Femur (tissue), 1 donor: ENCODE results near the gene GPD1.

Source experiments
- DNase-seq: peaks from one replicate; pipeline ENCODE4 v3.0.0-alpha.2; 2017

The GPD1 gene

DNA sequence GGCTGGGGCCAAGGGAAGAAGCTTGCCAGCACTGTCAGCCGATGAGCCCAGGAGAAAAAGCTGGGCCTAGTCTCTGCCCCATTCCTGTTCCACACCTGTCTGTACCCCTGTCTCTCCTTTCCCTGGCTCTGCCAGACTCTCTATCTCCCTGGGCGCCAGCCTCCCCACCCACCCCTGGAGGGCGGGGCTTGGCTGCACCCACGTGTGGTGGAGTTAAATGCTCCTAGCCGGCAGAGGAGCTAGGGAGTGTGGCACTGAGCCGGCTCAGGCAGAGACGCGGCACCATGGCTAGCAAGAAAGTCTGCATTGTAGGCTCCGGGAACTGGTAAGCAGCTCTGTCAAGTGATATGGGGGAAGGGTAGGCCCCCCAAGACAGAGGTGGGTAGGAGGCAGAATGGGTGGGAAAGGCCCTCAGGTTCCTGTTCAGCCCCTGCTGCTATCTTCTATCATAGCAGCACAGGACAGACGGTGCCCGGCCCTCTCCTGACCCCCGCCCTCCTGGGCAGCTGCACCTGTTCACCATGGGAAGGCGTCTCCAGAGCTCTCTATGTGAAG lies at the start of gene GPD1:
Gene GPD1 (plus strand): TSS at position 242 of the 555 bp plus-strand sequence. CDS start 43 bp downstream, at position 285.
- DNase-seq, result peak; percentile 61

DNA sequence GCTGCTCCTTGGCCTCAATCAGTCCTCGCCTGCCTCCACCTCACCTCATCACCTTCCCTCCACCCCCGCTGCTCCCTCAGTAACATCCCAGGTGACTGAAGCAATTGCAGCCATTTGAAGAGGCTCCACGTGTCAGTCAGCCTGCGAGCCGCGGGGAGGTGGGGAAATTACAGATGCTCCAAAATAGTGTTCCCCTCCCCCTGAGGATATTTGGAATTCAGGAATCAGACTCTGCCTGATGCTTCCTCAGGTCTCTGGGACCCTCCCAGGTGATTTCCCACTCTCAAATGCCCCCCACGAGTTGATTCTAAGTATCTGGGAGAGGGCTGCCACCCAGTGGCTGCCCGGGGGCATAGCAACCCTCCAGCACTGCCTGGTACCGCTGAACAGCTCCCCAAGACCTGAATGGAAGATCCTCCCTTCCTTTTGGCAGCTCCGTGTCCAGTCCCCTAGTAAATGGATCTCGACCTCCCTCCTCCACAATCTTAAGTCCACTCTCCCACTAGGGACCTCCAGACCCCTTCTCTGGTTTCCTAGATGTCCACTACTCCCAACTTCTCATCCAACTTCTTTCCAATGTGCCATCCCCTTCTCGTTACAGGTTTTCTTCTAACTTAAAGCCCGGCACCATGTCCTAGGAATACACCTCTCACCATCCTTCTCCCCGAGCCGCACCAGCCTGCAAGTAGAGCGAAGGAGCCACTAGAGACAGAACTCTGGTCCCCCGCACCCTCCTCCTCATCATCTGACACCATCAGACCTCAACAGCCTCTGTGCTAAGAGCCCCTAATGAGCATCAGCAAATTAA lies 47.8 kb upstream of the GPD1 start:
- peak; percentile 62 for DNase-seq

DNA sequence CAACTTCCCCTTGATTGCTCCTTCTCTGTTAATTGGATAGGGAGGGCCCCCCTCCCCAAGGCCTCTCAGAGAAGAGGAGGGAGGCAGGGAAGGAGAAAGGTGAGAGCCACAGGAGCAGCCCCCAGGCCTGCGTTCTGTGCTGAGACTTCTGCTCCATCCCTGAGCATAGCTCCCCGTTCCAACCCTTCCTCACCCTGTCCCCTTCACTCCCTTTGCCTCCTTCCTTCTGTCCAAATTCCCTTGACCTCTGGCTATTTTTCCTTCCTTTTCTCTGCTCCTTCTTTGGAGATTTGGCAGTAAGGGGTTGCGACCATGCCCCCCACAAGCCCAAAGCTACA lies 47.2 kb upstream of the GPD1 start:
- DNase-seq, result no peak

DNA sequence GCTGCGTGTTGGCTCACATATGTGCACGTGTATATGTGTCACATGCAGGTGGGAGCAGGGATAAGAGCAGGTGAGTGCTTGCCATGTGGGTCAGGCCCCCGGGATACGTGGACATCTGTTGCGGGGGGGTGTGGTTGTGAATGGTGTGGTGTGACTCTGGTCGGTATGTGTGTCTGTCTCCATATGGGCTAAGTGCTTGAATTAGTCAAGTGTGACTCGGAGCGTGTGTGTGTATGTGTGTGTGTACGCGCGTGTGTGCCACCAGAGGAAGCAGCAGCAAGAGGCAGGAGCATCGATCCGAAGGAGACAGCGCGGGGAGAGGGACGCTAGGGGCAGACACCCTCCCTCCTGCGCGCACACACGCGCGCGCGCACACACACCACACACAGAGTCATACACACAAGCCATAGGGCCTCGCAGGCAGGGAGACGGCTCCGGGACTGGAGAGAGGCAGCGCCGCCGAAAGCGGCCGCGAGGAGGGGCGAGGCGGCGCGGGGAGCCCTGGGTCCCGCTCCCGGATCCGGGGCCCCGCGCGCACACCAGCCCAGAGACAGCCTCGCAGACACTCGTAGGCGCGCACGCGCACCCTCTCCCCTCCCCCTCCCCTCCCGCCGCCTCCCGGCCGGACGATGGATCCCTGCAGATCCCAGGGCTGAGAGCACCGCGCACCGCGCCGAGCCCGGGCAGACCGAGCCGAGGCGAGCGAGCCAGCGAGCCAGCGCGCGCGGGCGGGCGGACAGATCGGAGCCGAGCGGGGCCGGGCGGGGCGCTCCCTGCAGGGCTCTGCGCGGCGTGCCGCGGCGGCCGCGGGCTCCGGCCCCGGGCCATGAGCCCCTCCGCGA lies 46.6 kb upstream of the GPD1 start, which contains the start of gene ASIC1:
Gene ASIC1 (plus strand): TSS at position 597 of the 842 bp plus-strand sequence. CDS start 1,171 bp downstream, outside the sequence.
- DNase-seq, result peak; percentile 85

DNA sequence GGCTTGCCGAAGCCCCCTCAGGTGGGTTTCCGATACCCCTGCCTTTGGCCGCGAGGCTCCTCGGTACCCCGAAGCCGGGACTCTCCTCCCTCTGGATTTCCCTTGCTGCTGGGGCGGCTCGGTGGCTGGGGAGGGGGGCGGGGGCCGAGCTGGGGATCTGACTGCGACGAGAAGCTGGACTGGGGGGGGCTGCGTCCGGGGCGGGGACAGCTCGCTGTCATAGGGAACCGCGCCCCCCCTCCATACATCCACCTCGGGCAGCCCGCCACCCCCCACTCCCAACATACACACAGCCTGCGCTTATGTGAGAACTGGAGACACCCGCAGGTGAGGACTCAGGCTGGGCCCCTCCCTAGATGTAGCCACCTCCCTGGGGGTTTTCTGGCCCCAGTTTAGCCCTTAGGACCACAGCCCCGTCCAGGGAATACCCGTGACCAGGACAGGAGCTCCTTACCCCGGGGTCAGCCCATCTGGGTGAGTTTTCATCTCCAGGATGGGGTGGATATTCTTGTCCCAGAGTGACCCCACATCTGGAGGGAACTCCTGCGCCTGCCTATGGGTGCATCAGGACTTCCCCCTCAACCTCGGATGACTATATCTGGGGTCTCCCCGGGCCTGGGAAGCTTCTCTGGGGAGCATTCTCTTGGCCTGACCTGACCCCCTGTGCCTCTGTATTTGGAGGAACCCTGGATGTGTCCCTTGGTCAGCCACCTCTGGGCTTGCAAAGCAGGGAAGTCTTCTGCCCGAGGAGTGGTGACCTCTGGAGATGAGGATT lies 45.7 kb upstream of the GPD1 start:
- peak; percentile 49 for DNase-seq

DNA sequence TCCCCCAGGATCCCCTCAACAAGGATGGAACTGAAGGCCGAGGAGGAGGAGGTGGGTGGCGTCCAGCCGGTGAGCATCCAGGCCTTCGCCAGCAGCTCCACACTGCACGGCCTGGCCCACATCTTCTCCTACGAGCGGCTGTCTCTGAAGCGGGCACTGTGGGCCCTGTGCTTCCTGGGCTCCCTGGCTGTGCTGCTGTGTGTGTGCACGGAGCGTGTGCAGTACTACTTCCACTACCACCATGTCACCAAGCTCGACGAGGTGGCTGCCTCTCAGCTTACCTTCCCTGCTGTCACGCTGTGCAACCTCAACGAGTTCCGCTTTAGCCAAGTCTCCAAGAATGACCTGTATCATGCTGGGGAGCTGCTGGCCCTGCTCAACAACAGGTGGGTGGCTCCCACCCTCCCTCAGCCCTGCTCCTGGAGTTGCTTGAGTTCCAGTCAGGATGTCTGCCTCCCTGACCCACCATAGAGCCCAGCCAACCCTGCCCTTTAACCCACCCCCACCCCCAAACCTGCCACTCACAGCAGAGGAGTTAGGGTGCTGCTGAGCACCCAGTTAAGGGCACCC lies 45.0 kb upstream of the GPD1 start:
- no peak for DNase-seq

DNA sequence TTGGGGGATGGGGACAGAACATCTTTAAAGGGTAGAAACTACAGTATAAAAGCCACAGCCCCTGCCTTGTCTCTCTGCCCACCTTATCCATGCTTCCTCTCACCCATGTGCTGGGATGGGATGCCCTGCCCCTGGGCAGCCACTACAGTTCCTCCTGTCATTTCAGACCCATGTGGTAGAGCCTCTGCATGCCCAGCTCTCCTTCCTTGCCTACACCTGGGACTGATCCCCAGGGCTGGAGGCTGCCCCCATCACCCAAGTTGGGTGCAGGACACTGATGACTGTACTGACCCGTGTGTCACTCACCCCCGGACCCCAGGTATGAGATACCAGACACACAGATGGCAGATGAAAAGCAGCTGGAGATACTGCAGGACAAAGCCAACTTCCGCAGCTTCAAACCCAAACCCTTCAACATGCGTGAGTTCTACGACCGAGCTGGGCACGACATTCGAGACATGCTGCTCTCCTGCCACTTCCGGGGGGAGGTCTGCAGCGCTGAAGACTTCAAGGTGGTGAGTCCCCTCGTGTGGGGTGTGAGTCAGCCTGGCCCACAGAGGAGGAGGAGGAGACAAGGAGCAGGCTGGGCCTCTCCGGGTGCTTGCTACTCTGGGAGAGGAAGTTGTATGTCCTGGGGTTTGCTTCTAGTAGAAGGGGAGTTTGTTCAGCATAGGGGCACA lies 44.2 kb upstream of the GPD1 start:
- no peak for DNase-seq

DNA sequence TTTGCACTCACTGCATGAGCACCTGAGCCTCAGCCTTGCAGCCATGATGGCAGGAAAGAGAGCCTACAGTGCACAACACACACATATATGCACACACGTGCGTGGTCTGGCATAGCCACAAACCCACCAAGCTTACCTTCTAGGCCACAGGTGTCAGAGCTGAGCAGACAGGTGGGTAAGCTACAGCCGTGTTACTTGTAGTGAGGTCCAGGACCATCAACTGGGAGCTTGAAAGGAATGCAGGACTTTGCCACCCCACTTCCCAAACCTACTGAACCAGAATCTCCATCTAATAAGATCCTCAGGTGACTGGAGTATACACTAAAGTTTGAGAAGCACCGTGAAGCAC lies 43.7 kb upstream of the GPD1 start:
- DNase-seq, result no peak

DNA sequence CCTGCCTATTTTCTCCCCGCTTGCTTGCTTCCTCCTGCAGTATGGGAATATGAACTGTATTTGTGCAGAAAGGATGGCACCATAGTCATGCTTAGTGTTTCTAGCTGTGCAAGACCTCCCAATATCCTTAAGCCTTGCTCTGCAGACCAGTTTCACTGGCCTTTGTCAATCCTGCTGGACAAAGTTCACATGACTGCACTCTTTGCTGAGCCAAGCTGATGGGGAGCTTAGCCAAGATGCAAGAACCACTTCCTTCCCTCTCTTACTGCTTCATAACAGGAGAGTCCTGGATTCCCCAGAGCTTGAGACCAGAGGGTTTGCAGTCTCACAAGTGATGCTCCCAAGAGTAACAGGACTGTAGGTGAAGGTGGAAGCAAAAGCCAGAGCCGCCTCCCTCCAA lies 42.6 kb upstream of the GPD1 start:
- DNase-seq, result no peak

DNA sequence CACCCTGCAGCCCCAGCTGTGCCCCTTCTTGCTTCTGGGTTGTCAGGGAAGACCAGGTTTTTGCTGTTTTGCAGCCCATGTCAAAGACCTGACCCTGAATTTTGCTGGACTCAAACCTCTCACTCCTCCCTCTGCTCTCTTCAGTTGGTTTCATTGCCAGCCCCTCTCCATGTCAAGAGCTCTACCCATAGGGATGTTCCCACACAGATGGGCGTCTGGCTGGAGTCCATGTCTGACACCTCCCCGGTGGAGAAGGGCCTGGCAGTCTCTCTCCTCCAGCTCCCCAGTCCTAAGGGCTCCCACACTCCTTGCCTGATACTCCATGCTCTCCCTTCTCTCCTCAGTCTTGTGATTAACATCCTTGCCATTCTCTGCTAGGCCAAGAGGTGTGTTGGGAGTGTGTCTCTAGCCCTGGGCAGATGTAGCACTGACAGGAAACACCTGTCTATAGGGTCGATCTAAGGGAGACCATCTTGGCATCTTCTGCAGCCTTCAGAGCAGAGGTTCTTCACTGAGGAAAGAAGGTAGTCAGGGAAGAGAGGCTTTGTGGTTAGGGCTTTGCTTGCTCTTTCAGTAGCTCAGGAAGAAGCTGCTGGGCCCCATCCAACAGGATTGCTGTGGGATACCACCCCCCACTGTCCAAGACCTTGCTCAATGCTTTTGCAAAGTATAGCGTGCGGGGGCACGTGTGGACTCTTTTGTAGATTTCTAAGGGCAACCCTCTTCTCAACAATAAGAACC lies 41.7 kb upstream of the GPD1 start:
- no peak for DNase-seq

DNA sequence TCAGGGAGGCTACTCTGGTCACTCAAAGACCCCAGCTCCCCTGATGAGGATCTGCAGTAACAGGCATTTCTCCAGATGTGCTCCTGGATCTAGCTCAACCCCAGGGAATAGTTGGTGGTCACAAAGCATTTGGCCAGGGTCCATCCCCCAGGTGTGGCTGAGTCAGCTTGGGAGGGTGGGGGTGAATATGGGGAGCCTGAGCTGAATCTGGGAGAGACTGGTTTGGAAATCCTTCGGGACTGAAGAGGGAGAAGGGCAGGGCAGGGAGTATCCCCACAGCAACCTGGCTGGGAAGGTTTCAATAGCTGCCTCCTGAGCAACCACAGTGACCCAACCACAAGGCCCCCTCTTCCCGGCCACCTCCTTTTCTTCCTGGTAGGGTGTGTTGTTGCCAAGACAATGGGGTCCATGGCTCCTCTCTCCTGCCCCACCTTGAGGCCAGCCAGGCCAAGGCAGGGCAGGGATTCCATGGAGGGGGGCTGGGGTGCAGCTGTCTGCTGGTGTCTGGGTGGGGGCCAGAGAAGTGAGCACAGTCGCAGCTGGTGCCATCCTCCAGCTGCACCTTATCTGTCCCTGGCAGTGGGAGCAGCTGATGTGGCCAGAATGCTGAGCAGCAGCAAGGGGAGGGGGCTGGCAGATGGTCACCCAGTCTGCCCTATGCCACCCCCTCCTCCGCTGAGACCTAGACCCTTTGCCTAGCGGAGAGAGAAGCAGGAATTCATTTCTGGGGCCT lies 40.9 kb upstream of the GPD1 start:
- peak; percentile 69 for DNase-seq

DNA sequence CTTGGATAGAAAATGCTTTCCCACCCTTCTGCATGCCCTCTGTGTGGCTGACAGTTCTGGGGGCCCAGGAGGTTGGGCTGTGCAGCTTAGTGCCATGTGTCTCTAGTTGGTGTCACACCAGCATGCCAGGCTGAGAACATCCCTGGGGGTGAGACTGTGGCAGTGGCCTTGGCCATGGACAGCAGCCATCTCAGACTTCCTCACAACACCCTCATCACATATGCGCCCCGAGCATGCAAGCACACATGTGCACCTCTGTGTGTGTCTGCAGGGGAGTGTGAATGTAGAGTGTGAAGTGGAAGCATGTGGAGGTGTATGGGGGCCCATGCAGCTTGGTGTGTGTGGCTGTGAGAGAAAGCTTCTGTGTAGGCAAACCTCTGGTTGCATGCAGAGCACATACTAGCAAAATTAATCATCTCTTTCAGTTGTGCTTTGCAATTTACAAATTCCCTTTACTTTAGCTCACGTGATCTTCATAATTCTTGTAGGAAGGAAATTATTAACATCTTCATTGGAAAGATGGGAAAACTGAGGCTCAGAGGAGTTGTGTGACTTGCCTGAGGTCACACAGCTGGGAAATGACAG lies 38.0 kb upstream of the GPD1 start:
- DNase-seq, result no peak

DNA sequence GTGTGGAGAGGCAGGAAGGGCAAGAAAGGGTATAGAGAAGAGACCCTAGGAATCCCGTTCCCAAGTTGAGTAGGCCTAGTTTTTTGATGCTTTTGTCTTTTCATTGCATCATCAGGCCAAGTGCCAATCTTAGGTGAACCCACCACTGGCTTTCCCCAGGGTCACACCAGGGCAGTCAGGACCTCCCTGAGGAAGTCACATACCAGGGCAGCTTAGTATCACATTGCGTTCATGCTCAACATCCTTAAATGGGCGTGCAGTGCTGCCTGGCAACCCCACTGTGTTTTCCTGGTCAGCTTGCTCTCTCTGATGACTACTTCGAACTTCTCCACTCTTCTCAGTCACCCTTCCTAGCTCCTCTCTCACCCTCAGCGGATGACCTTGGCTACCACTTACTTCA lies 37.4 kb upstream of the GPD1 start:
- peak; percentile 53 for DNase-seq

DNA sequence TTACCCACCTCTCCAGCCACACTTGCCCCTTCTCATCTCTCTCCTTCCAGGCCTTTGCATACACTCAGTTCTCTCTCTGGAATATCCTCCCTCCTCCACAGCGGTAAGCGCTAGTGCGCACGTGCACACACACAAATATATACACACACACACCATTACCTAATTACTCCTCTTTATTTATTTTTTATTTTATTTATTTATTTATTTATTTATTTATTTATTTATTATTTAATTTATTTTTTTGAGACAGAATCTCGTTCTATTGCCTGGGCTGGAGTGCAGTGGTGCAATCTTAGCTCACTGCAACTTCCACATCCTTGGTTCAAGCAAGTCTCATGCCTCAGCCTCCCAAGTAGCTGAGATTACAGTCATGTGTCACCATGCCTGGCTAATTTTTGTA lies 34.7 kb upstream of the GPD1 start:
- DNase-seq, result no peak

DNA sequence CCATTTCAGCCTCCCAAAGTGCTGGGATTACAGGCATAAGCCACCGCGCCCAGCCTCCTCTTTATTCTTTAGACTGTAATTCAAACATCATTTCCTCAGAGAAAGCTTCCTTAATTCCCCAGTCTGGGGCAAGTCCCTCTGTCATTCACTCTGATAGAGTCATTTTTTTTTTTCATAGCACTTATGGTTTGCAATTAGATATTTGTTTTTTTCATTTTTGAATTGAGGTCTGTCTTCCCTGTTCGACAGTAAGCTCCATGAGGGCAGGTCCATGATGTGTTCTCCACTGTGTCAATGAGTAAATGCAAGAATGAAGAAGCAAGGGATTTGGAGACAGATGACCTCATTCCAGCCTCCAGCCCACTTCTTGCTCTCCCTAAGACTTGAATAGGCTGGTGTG lies 34.3 kb upstream of the GPD1 start:
- DNase-seq, result no peak

DNA sequence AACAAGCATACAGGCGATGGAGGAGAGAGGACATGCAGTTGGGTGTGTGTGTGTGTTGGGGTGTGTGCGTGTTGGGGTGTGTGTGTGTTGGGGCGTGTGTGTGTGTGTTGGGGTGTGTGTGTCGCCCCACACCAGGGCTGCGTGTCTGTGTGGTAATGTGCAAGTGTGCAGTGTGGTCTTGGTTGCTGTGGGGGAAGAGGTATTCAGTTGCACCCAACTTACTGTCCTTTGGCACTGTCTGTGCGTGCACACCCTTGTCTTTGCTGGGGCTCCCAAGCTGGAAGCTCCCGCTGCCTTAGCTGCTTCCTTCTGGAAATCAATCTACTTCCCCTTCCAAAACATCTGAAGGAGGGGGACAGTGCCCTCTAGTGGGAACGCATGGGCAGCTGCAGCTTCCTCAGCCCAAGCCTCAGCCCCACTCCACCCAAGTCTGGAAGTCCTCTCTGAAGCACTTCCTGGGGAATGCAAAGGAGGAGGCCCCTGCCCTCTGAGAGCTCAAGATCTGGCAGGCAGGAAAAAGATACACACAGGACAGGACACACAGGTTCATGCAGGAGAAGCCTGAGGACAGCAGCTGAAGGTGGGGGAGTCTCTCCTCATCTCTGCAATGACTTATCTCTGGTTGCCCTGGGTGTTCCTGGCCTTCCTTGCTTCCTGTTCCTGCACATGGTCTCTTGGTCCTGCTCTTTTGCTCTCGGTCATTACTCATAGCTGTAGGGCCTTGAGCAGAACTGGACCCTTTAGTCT lies 33.3 kb upstream of the GPD1 start:
- DNase-seq, result peak; percentile 91

DNA sequence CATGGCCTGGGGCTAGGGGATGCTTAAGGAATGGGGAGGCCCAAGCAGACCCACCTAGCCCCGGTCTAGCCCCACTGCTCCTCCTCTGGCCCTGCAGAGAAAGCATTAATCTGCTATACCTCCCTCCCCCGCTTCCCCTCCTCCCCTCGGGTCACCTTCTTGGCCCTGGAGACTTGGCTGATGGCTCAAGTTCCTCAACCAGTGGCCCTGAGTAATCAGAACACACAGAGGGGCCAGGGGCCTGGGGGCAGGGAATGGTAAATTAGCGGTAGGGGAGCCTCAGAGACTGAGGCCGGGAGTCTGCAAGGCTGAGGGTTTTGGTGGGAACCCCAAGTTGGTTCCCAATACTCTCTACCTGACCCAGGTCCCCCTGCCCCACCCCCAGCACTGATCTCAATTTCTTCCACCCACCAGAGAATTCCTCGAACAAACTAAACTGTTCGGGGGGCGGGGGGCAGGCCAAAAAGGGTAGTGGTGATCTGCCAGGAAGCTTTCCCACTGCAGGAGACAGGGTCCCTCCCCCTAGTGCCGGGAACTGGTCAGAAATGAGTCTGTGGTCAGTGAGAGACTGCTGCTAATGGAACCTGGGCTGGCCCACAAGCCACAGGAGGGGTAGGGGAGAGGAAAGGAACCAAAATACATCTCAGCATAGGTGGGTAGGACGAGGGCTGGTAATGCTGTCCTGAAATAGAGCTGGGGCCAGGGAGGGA lies 31.5 kb upstream of the GPD1 start:
- no peak for DNase-seq

DNA sequence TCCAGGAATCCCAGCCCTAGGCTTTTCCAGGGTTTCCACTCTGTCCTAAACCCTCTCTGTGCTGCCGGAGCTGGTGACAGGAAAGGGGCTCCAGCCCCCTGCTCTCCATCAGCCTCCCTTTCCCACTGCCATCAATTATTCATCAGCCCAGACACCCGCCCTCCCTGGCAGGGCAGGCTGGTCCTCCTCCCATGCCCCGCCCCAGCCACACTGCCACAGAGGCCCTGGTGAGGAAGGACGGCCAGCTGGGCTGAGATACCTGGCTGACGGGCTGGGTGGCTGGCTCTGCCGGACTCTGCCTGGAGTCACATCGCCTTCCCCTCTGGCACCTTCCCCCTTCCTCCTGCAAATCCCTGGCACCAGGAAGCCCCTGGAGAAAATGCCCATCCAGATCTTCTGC lies 30.6 kb upstream of the GPD1 start:
- DNase-seq, result no peak

DNA sequence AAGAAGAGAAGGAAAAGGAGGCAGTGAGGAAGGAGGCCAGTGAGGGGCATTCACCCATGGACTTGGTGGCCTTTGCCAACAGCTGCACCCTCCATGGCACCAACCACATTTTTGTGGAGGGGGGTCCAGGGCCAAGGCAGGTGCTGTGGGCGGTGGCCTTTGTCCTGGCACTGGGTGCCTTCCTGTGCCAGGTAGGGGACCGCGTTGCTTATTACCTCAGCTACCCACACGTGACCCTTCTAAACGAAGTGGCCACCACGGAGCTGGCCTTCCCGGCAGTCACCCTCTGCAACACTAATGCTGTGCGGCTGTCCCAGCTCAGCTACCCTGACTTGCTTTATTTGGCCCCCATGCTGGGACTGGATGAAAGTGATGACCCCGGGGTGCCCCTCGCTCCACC lies 30.1 kb upstream of the GPD1 start:
- DNase-seq, result no peak
